Measurements from ENCODE around the gene NXN. TPM values are rescaled to one million over a fixed set of nuclear protein-coding genes. Genes with fewer than 3 reads are reported as not detected.

NXN gene
- 10 to 100 TPM in 1 of 4 donors, 1 to 10 TPM in 3; 2.2 to 12.5 (median 7.1) TPM for polyA plus RNA-seq
- long read RNA-seq, donor 1, result 0 reads
- long read RNA-seq, donor 2, result 0 reads
- long read RNA-seq, donor 3, partial matches to known transcripts, result 0 of 4 reads
- long read RNA-seq, donor 3, other reads (novel, unspliced or antisense), result 0 of 4 reads
- long read RNA-seq, donor 4, partial matches to known transcripts, result 0 of 1 reads
- long read RNA-seq, donor 4, other reads (novel, unspliced or antisense), result 0 of 1 reads
- long read RNA-seq, donor 5, result 0 reads
- long read RNA-seq, donor 6, partial matches to known transcripts, result 0 of 2 reads
- long read RNA-seq, donor 6, other reads (novel, unspliced or antisense), result 0 of 2 reads
- long read RNA-seq, donor 7, transcript NXN-201 (8 exons, 3,036 nt), result major isoform, 17 of 19 reads
- long read RNA-seq, donor 7, partial matches to known transcripts, result 0 of 19 reads
- long read RNA-seq, donor 7, other reads (novel, unspliced or antisense), result 0 of 19 reads
- long read RNA-seq, donor 8, partial matches to known transcripts, result 0 of 3 reads
- long read RNA-seq, donor 8, other reads (novel, unspliced or antisense), result 0 of 3 reads
- long read RNA-seq, donor 9, partial matches to known transcripts, result 0 of 1 reads
- long read RNA-seq, donor 9, other reads (novel, unspliced or antisense), result 0 of 1 reads
- long read RNA-seq, donor 10, transcript NXN-201 (8 exons, 3,036 nt), result major isoform, 12 of 17 reads
- long read RNA-seq, donor 10, partial matches to known transcripts, result 0 of 17 reads
- long read RNA-seq, donor 10, other reads (novel, unspliced or antisense), result 0 of 17 reads

DNA sequence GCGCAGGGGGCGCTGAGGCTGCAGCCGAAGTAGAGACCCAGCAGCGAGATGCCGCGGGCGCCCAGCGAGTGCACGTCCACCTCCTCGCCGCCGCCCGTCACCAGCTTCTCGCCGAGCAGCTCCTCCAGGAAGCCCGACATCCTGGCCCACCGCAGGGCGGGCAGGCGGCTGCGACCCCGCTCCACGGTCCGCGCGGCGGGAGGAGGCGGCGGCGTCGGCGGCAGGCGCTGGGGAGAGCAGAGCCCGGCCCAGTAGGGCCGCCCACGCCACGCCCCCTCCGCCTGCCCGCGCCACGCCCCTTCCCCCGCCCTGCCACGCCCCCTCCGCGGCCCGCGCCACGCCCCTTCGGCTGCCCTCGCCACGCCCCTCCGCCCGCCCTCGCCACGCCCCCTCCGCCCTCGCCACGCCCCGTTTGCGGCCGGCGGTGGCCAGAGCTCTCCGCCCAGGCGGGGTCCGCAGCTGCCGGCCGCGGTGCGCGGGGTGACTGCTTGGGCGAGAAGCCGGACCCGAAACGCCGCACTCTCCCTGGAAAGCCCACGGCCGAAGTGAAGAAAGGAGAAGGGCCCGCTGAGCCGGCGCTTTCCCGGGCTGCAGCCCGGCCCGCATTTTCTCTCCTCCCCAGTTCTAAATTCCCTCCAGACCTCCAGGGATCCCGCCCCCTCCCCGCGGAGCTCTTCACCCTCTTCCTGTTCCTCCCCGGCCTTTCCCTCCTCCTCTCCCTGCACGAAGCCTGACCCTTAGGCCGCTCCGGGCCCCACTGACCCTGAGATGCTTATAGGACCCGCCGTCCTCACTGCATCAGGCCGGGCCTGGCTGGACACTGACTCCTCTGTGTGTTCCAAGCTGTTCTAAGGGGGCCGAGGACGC is at the start of gene NXN:
TSS of gene NXN (minus strand) at position 238 of the 867 bp plus-strand sequence.
- H3K4me1 ChIP-seq (ENCODE audit: control insufficient read depth in 3 of 3, insufficient read depth in 2 of 3, low read depth in 1 of 3, low read length in 2 of 3), result peaks cover 0 to 12% (median 0%) of the 10 kb centered on the region in 3 donors
- H3K27ac ChIP-seq (ENCODE audit: low read depth in 1 of 3, low read length in 2 of 3), result peak within 1 kb of the TSS in 2 of 3 donors; percentile 61 to 75
- H3K9me3 ChIP-seq (ENCODE audit: control insufficient read depth in 2 of 2, insufficient read depth in 1 of 2, low read depth in 1 of 2, low read length in 1 of 2), result no peaks in the 10 kb centered on the region
- 1 to 3% (median 2%) methylated on average over 38 to 94 of the region's 94 CpGs for WGBS, 3 donors
- H3K4me3 ChIP-seq (ENCODE audit: low read depth in 1 of 3, low read length in 3 of 3), result peak within 1 kb of the TSS; percentile 56 to 64 (median 58)
- FAIRE-seq (no peak), DNase-seq (peak; percentile 63 to 87)
- peaks cover 0 to 26% (median 5%) of the 10 kb centered on the region in 3 donors for H3K27me3 ChIP-seq (ENCODE audit: control insufficient read depth in 3 of 3, insufficient read depth in 3 of 3, low read length in 3 of 3)
- H3K36me3 ChIP-seq (ENCODE audit: control insufficient read depth in 3 of 3, insufficient read depth in 2 of 3, low read depth in 1 of 3, low read length in 3 of 3), result no peaks in the 10 kb centered on the region

DNA sequence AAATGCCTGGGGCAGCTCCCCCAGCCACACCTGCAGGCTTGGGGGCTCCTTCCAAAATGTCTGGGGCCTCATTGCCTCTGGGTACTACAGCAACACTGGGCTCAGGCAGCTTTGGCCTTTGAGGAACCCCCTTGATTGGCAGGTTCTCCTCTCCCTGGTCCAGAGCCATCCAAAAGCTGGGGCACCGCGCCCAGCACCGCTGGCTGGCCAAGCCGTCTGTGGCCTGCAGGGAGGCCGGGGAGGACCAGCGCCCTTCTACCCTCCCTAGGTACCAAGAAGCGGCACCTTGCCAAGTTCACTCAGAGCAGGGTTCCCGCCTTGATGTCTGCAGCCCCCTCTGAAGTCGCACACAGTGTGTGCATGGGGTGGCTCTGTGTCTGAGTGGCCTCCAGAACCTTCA is 47.5 kb upstream of the NXN start:
- H3K4me3 ChIP-seq (ENCODE audit: low read depth in 1 of 3, low read length in 3 of 3), result no peak overlapping the region
- H3K27ac ChIP-seq (ENCODE audit: low read depth in 1 of 3, low read length in 2 of 3), result no peak overlapping the region
- H3K27me3 ChIP-seq (ENCODE audit: control insufficient read depth in 3 of 3, insufficient read depth in 3 of 3, low read length in 3 of 3), result no peaks in the 10 kb centered on the region
- peaks cover 4 to 83% (median 5%) of the 10 kb centered on the region in 3 donors for H3K36me3 ChIP-seq (ENCODE audit: control insufficient read depth in 3 of 3, insufficient read depth in 2 of 3, low read depth in 1 of 3, low read length in 3 of 3)
- no peak for DNase-seq
- FAIRE-seq, result no peak
- 83 to 90% (median 88%) methylated on average over 9 of the region's 9 CpGs for WGBS, 3 donors
- H3K9me3 ChIP-seq (ENCODE audit: control insufficient read depth in 2 of 2, insufficient read depth in 1 of 2, low read depth in 1 of 2, low read length in 1 of 2), result no peaks in the 10 kb centered on the region
- no peaks in the 10 kb centered on the region for H3K4me1 ChIP-seq (ENCODE audit: control insufficient read depth in 3 of 3, insufficient read depth in 2 of 3, low read depth in 1 of 3, low read length in 2 of 3)

DNA sequence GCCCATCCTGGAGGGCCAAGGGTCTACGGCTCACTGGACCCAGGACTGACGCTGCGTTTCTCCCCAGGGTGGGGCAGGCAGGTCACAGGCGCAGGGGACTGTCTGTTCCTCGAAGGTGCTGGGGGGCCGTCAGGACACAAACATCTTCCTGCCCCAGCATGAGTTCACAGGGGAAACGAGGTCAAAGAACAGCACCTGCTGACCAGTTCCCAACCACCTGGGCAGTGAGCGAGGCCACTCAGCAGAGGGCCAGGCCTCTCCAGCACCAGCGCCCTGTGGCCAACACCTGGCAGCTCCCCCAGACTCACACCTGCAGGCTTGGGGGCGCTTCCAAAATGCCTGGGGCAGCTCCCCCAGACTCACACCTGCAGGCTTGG is 47.0 kb upstream of the NXN start:
- FAIRE-seq, result no peak
- DNase-seq, result no peak
- WGBS, 3 donors, result 89 to 92% (median 91%) methylated on average over 9 to 10 of the region's 10 CpGs
- no peaks in the 10 kb centered on the region for H3K9me3 ChIP-seq (ENCODE audit: control insufficient read depth in 2 of 2, insufficient read depth in 1 of 2, low read depth in 1 of 2, low read length in 1 of 2)
- H3K27me3 ChIP-seq (ENCODE audit: control insufficient read depth in 3 of 3, insufficient read depth in 3 of 3, low read length in 3 of 3), result no peaks in the 10 kb centered on the region
- no peaks in the 10 kb centered on the region for H3K4me1 ChIP-seq (ENCODE audit: control insufficient read depth in 3 of 3, insufficient read depth in 2 of 3, low read depth in 1 of 3, low read length in 2 of 3)
- peaks cover 4 to 85% (median 5%) of the 10 kb centered on the region in 3 donors for H3K36me3 ChIP-seq (ENCODE audit: control insufficient read depth in 3 of 3, insufficient read depth in 2 of 3, low read depth in 1 of 3, low read length in 3 of 3)
- no peak overlapping the region for H3K27ac ChIP-seq (ENCODE audit: low read depth in 1 of 3, low read length in 2 of 3)
- no peak overlapping the region for H3K4me3 ChIP-seq (ENCODE audit: low read depth in 1 of 3, low read length in 3 of 3)

DNA sequence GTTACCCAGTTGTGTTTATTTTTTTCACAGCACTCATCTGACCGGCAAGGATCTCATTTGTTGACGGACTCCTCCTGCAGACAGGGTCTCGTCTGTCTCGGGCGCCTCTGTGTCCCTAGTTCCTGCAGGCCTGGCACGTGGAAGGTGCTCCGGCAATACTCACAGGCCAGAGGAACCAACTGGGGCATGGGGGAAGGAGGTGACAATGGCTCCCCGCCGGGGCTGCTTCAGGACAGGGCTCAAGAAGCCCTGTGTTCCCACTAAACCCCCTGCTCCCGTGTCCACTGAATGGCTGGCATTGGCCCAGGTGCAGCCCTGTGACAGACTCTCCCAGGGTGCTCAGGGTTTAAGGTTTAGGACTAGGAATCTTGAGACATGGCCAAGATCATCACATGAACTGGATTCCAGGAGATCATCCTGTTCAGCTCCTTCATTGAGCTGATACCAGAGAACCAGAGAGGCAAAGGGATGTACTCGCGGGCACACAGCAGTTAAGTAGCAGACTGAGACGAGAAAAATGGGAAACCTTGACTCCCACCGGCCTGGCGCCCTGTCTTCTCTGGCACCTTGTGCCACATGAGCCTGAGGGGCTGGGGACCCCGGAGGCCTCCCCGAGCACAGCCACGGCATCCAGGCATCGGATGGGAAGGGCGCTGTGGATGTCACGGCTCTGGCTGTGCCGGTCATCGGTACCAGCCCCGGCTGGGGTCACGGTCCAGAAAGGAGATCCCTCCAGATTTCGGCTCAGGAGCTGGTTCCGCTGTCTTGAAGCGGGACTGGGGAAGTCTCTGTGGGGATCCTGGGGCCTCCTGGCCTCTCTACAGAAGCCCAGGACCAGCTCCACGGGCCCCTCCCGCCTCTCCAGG is 46.4 kb upstream of the NXN start:
- H3K36me3 ChIP-seq (ENCODE audit: control insufficient read depth in 3 of 3, insufficient read depth in 2 of 3, low read depth in 1 of 3, low read length in 3 of 3), result peaks cover 4 to 86% (median 5%) of the 10 kb centered on the region in 3 donors
- no peak for DNase-seq
- WGBS, 3 donors, result 89 to 91% (median 90%) methylated on average over 28 to 30 of the region's 30 CpGs
- H3K27me3 ChIP-seq (ENCODE audit: control insufficient read depth in 3 of 3, insufficient read depth in 3 of 3, low read length in 3 of 3), result no peaks in the 10 kb centered on the region
- no peak for FAIRE-seq
- H3K27ac ChIP-seq (ENCODE audit: low read depth in 1 of 3, low read length in 2 of 3), result no peak overlapping the region
- no peaks in the 10 kb centered on the region for H3K9me3 ChIP-seq (ENCODE audit: control insufficient read depth in 2 of 2, insufficient read depth in 1 of 2, low read depth in 1 of 2, low read length in 1 of 2)
- H3K4me1 ChIP-seq (ENCODE audit: control insufficient read depth in 3 of 3, insufficient read depth in 2 of 3, low read depth in 1 of 3, low read length in 2 of 3), result no peaks in the 10 kb centered on the region
- H3K4me3 ChIP-seq (ENCODE audit: low read depth in 1 of 3, low read length in 3 of 3), result no peak overlapping the region

DNA sequence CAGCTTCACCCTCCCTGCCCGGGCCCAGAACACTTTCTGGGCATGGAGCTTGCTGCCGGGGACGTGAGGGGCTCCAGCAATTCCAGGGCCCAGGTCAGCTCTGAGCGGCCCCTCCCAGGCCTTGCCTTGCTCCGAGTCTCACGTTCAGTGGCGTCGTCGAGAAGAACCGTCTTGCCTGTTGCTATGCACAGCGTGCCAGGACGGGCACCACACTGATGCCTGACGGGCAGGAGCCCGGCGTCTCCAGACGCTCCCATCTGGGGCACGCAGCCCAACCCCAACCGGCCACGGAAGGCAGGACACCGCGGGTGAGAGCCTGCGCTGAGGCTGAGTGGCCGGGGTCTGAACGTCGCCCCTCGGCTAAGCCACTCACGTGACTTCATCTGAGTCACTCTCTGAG is 44.5 kb upstream of the NXN start:
- WGBS, 3 donors, result 90 to 96% (median 94%) methylated on average over 27 of the region's 27 CpGs
- no peak for FAIRE-seq
- no peak overlapping the region for H3K27ac ChIP-seq (ENCODE audit: low read depth in 1 of 3, low read length in 2 of 3)
- no peak overlapping the region for H3K4me3 ChIP-seq (ENCODE audit: low read depth in 1 of 3, low read length in 3 of 3)
- H3K9me3 ChIP-seq (ENCODE audit: control insufficient read depth in 2 of 2, insufficient read depth in 1 of 2, low read depth in 1 of 2, low read length in 1 of 2), result no peaks in the 10 kb centered on the region
- peaks cover 4 to 86% (median 8%) of the 10 kb centered on the region in 3 donors for H3K36me3 ChIP-seq (ENCODE audit: control insufficient read depth in 3 of 3, insufficient read depth in 2 of 3, low read depth in 1 of 3, low read length in 3 of 3)
- H3K4me1 ChIP-seq (ENCODE audit: control insufficient read depth in 3 of 3, insufficient read depth in 2 of 3, low read depth in 1 of 3, low read length in 2 of 3), result peaks cover 0 to 9% (median 0%) of the 10 kb centered on the region in 3 donors
- no peaks in the 10 kb centered on the region for H3K27me3 ChIP-seq (ENCODE audit: control insufficient read depth in 3 of 3, insufficient read depth in 3 of 3, low read length in 3 of 3)
- no peak for DNase-seq

DNA sequence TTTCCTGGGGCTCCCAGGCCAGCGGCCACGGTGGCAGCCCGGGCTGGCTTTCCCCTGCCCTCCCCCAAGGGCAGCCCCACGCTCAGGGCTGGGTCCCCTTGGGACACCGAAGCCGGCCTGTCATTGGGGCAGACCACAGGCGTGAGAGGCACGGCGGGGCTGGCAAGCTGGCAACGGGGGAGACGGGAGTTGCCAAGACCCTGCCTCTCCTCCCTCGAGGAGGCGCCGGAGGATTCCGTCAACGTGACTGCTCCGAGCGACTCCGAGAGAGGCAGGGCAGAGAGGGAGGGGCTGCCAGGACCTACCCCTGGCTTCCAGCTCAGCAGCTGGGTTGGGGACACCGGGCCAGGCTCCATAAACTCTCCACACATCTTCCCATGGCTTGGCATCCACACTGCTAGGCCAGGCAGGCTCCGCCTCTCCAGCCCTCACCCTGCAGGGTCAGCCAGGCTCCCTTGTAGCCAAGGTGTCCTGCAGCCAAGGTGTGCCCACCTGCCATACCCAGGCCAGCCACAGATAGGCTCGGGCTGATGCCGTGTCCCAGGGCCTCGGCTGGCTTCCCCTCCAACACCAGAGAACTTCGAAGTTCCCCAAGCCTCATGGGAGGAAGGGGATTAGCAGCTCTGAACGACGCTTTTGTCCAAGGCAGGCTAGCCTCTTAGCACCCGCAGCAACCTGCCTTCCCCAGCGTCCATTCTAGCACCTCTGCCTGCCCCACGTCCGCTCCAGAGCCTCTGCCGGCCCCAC is 42.9 kb upstream of the NXN start:
- FAIRE-seq, result no peak
- WGBS, 3 donors, result 85 to 91% (median 88%) methylated on average over 24 to 32 of the region's 32 CpGs

DNA sequence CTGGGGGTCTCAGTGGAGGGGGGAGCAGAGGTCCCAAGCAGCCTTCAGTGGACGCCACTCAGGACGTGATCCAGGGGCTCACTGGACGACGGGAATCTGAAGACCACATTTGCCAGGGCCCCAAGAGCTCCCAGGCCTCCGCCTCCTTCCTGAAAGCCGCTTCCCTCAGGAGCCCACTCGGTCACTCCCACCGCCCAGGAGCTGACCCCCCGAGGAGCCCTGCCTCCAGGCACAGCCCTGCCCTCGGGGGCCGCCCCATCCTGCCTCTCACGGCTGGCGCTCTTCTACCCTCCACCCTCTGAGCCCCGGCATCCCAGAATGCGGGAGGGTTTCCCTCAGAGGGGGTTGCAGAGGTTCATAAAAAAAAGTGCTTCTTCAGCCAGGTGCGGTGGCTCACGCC is 41.6 kb upstream of the NXN start:
- no peaks in the 10 kb centered on the region for H3K9me3 ChIP-seq (ENCODE audit: control insufficient read depth in 2 of 2, insufficient read depth in 1 of 2, low read depth in 1 of 2, low read length in 1 of 2)
- FAIRE-seq (no peak), DNase-seq (no peak)
- no peaks in the 10 kb centered on the region for H3K27me3 ChIP-seq (ENCODE audit: control insufficient read depth in 3 of 3, insufficient read depth in 3 of 3, low read length in 3 of 3)
- H3K4me3 ChIP-seq (ENCODE audit: low read depth in 1 of 3, low read length in 3 of 3), result no peak overlapping the region
- peaks cover 0 to 13% (median 0%) of the 10 kb centered on the region in 3 donors for H3K4me1 ChIP-seq (ENCODE audit: control insufficient read depth in 3 of 3, insufficient read depth in 2 of 3, low read depth in 1 of 3, low read length in 2 of 3)
- WGBS, 3 donors, result 90 to 96% (median 92%) methylated on average over 14 to 17 of the region's 17 CpGs
- peaks cover 3 to 78% (median 8%) of the 10 kb centered on the region in 3 donors for H3K36me3 ChIP-seq (ENCODE audit: control insufficient read depth in 3 of 3, insufficient read depth in 2 of 3, low read depth in 1 of 3, low read length in 3 of 3)
- no peak overlapping the region for H3K27ac ChIP-seq (ENCODE audit: low read depth in 1 of 3, low read length in 2 of 3)

More for the DNA sequence above, 42.9 kb upstream of the NXN start:
- H3K27ac ChIP-seq (ENCODE audit: low read depth in 1 of 3, low read length in 2 of 3), result no peak overlapping the region
- H3K36me3 ChIP-seq (ENCODE audit: control insufficient read depth in 3 of 3, insufficient read depth in 2 of 3, low read depth in 1 of 3, low read length in 3 of 3), result peaks cover 4 to 83% (median 8%) of the 10 kb centered on the region in 3 donors
- H3K9me3 ChIP-seq (ENCODE audit: control insufficient read depth in 2 of 2, insufficient read depth in 1 of 2, low read depth in 1 of 2, low read length in 1 of 2), result no peaks in the 10 kb centered on the region
- peaks cover 0 to 13% (median 0%) of the 10 kb centered on the region in 3 donors for H3K4me1 ChIP-seq (ENCODE audit: control insufficient read depth in 3 of 3, insufficient read depth in 2 of 3, low read depth in 1 of 3, low read length in 2 of 3)
- H3K4me3 ChIP-seq (ENCODE audit: low read depth in 1 of 3, low read length in 3 of 3), result no peak overlapping the region
- DNase-seq, result no peak
- H3K27me3 ChIP-seq (ENCODE audit: control insufficient read depth in 3 of 3, insufficient read depth in 3 of 3, low read length in 3 of 3), result no peaks in the 10 kb centered on the region
